ENCODE results near the gene NELFCD.

NELFCD gene

GRCh38 chr20:58995461-58996225 lies 14.6 kb downstream of the NELFCD start:
- no peak for DNase-seq

GRCh38 chr20:58996226-58996611 lies 15.2 kb downstream of the NELFCD start:
- DNase-seq: no peak

GRCh38 chr20:58997141-58997770 lies 16.2 kb downstream of the NELFCD start:
- DNase-seq: no peak

GRCh38 chr20:58998656-58999055 lies 17.6 kb downstream of the NELFCD start:
- DNase-seq: no peak

GRCh38 chr20:59000326-59000725 lies 19.3 kb downstream of the NELFCD start:
- DNase-seq: no peak

GRCh38 chr20:59001068-59001448 lies 20.0 kb downstream of the NELFCD start:
- no peak for DNase-seq

- DNase-seq: no peak
These were observed 20.6 kb downstream of the NELFCD start for GRCh38 chr20:59001449-59002171.

- no peak for DNase-seq
These were observed 21.3 kb downstream of the NELFCD start for GRCh38 chr20:59002388-59002787.

- no peak for DNase-seq
These were observed 21.9 kb downstream of the NELFCD start for GRCh38 chr20:59002874-59003399.

GRCh38 chr20:59003836-59004492 lies 22.9 kb downstream of the NELFCD start:
- no peak for DNase-seq

GRCh38 chr20:59004493-59004762 lies 23.4 kb downstream of the NELFCD start:
- DNase-seq: peak; percentile 64

GRCh38 chr20:59004763-59005522 lies 23.9 kb downstream of the NELFCD start:
- peak; percentile 56 for DNase-seq

GRCh38 chr20:59005523-59006166 lies 24.6 kb downstream of the NELFCD start:
- DNase-seq: no peak

- no peak for DNase-seq
These were observed 25.3 kb downstream of the NELFCD start for GRCh38 chr20:59006167-59006863.

GRCh38 chr20:59006864-59007664 lies 26.0 kb downstream of the NELFCD start, which contains the start of gene CTSZ:
CTSZ (minus strand) TSS chr20:59007254; CDS start chr20:59007128, 126 bp downstream.
- DNase-seq: peak; percentile 39

GRCh38 chr20:59007665-59008511 lies 26.8 kb downstream of the NELFCD start:
- DNase-seq: peak; percentile 38

GRCh38 chr20:59008715-59009336 lies 27.8 kb downstream of the NELFCD start:
- no peak for DNase-seq

- DNase-seq: no peak
These were observed 29.4 kb downstream of the NELFCD start for GRCh38 chr20:59010321-59010994.

All from CD4-positive, alpha-beta T cell treated with Interleukin-21 for 1 hour (primary cell).